Peyer's patch (tissue), 4 donors: ENCODE results near the gene APEX2.

ENCODE experiments used
- CTCF ChIP-seq, 6 experiments: fragments of 450-650 bp in 4 of 6; fragments of 200-600 bp in 2 of 6; sonication (generic) in 1 of 6; IDR thresholded peaks; one replicate each; pipeline ENCODE4 v1.5.1; 2017 to 2019; ENCODE audit warnings: antibody characterized with exemption in 6 of 6, mild to moderate bottlenecking in 3 of 6, moderate library complexity in 1 of 6
- POLR2A ChIP-seq, 2 donors: fragments of 450-650 bp; IDR thresholded peaks; one replicate each; pipeline ENCODE4 v1.5.1; 2017; ENCODE audit warnings: antibody characterized with exemption in 2 of 2, mild to moderate bottlenecking in 2 of 2, moderate library complexity in 2 of 2

DNA sequence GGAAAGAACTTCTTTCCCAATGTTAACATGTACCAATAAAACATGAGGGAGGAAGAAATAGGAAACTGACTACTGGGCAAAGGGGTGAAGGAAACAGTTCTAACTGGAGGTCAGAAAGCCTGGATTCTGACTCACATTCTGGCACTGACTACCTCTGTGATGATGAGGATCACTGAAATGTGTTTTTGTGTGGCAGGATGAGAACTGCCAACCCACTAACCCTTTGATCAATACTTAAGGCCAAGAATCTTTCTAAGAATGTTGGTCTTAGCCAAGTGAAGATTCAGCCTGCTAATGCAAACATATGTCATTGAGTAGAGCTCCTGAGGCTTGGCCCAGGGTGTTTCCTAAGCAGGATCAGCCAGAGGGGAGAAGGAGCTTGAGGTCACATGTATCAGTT is 26.0 kb downstream of the APEX2 start:
- TF ChIP-seq CTCF (IDR thresholded peaks at IDR 0.05) (no peak), POLR2A (IDR thresholded peaks at IDR 0.05) (no peak)
